GM18867 (cell line): ENCODE data around the gene METTL25.

Source experiments
- ATAC-seq: cut with Tn5 transposase; IDR thresholded peaks from one replicate; pipeline ENCODE4 v1.9.1; 2021; ENCODE audit warnings: mild to moderate bottlenecking, moderate library complexity; ENCODE audit not compliant: unreplicated experiment

The METTL25 gene

DNA sequence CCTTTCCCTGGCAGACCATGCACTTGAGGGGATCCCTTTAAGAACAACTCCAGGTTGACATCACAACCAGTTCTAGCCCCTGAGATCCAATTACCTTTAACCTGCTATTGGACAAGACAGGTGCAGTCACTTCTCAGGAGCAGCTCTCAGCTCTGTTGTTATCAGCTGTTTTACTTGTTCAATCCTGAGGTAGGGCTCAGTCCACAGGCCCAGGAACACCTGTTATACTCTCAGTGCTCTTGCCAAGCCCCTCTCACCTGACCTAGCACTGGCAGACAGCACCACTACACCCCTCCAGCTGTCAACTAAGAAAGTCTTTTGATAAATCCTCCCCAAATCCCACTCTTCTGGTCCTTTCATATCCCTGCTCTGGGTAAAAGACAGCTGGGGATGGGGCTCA, 164.4 kb downstream of the METTL25 start:
- no peak for ATAC-seq

DNA sequence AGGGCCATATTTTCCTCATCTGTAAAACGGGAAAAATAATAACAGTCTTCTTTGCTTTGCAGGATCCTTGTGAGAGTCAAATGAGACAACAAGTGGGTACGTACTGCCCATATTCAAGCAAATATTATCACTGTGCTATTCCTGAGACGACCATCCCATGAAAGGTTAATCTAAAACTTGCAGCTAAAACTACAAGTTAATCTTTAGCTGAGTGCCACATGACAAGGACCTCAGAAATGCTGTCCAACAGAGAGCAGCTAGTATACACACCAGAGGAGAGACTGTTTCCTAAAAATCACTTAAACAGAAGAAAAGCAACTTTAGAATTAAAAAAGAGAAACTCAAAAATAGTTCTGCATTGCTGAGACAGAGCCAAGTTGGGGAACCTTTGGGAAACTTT, 165.7 kb downstream of the METTL25 start:
- ATAC-seq = peak; percentile 39

DNA sequence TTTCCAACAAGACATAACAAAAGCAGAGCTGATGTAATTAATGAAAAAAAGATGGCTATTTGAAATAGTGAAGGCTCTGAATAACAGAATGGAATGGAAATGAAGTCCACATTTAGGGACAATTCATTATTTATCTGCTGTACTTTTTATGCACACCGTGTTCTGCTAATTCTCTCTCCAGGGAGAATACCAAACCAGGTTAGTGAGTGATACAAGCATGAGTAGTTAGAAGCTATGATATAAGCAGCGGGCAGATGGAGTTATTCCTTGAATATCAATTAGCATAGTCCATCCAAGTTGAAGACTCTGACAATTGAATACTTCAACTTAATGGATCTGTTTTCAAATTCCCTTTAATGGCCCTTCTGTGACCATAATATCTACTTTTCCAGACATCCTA, 166.3 kb downstream of the METTL25 start:
- ATAC-seq = no peak

DNA sequence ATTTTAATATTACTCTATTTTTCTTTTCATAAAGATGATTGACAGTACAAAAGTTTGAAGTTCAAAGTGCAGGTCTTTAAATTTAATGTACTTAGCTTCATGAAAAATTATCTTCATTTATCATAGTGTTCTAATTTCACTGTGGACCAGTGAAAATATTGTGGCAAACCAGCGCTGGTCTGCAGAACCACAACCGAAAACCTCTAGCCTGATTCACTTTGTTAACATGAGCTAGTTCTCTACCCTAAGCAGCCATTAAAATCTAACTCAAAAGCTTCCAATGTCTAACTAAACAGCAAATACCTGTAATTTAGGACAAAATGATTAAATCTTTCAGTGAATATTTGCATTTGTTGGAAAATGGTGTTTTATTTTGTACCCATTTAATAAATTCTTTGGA, 167.3 kb downstream of the METTL25 start:
- no peak for ATAC-seq

DNA sequence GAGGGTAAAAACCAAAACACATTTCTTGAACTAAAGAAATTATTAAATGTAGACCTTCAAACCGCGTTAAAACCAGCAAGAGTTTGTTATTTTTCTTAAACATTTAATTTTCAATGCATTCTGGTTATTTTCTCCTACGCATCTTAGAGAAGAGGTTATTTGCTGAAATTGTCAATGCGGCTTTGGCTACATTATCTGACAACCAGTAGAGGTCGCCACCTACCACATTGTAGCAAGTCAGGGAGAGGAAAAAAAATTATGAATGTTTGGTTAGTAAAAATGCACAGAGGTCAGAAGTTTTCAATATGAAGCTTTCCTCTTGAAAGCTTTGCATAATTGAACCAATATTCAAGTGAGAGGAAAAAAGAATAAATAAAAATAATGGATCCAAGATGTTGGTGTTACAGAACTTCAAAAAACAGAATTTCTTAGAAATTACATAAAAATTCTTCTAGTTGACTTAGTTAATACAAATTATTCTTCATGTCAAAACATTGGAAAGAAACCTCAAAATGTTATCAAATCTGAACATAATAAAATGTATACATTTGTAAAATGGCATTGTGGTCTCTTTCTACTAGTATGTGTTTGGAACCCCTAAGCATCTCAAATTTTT, 168.9 kb downstream of the METTL25 start:
- ATAC-seq = peak; percentile 69
